Measurements from ENCODE around the gene VPS11. TPM values are rescaled to one million over a fixed set of nuclear protein-coding genes. Genes with fewer than 3 reads are reported as not detected.
A peak's percentile ranks its signal among the peaks of the same experiment; 100 is the strongest.
"Not testable (repeated sequence)": the region's sequence is repeated elsewhere in the genome, so short reads cannot be mapped to it uniquely, and the experiment has no call there.

Gene VPS11
- total RNA-seq, 1 donor from 2014 or later: 21.4 TPM

DNA sequence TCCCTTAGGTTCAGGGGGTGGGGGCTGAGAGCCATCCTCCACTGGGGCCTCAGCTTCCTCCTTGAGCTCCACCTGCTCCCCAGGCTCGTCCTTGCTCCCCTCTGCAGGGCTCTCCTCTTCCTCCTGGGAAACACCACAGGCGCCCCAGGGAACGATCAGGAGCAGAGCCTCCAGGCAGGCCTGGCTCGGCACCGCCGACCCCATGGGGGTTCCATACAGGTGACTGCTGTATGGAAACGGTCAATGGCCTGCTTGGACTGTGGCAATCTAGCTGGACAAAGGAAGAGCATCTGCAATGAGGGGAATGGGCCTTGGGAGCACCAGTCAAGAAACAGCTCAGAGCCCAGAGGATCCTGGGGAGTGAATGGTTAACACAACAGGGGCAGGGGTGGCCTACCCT is 18.5 kb upstream of the VPS11 start:
- Histone ChIP-seq H3K4me1 (ENCODE audit: control insufficient read depth in 3 of 3, insufficient read depth in 3 of 3, low read length in 3 of 3) (no peaks in the 10 kb centered on the region), H3K36me3 (ENCODE audit: control insufficient read depth in 3 of 3, insufficient read depth in 3 of 3, low read length in 3 of 3) (peaks cover 75 to 84% (median 82%) of the 10 kb centered on the region in 3 donors), H3K4me3 (ENCODE audit: low read length in 3 of 3) (no peak overlapping the region), H3K27me3 (ENCODE audit: control insufficient read depth in 3 of 3, insufficient read depth in 3 of 3, low read length in 3 of 3) (no peaks in the 10 kb centered on the region), H3K9me3 (ENCODE audit: control insufficient read depth in 3 of 3, low read length in 3 of 3) (no peaks in the 10 kb centered on the region), H3K27ac (ENCODE audit: low read depth, low read length) (no peak overlapping the region), H3K9ac (ENCODE audit: low read depth in 1 of 3, low read length in 3 of 3) (no peak overlapping the region)

DNA sequence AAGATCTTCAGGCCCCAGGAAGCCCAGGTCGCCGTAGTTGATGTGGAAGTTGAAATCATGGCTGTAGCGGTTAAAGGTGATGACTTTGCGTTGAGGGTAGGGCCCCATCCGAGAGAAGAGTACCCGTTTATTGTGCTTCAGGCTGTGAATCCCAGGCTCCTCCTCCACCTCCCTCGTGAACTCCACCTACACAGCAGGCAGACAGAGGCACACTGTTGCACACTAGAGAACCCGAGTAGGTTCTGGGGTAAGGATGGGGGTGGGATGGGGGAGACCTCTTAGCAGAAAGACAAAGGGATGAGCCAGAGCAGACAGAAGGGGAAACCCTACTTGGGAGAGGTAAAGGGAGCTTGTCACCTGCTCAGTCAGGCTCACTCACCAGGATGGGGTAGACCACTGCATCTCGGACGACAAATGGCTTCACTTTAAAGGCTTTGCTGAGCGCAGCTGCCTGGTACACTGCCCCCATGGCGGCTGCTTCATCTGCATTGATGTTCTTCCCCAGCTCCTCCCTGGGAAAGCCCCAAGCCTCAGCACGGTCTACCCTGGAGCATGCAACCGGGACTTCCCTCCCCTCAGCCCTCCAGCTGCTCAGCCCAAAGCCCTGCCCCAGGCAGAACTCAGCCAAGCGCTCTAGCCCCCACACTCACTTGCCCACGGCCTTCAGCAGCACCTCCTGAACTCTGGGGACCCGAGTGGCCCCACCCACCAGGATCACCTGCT is 16.0 kb upstream of the VPS11 start:
- H3K9ac ChIP-seq (ENCODE audit: low read depth in 1 of 3, low read length in 3 of 3): no peak overlapping the region
- no peaks in the 10 kb centered on the region for H3K9me3 ChIP-seq (ENCODE audit: control insufficient read depth in 3 of 3, low read length in 3 of 3)
- no peaks in the 10 kb centered on the region for H3K27me3 ChIP-seq (ENCODE audit: control insufficient read depth in 3 of 3, insufficient read depth in 3 of 3, low read length in 3 of 3)
- no peak overlapping the region for H3K27ac ChIP-seq (ENCODE audit: low read depth, low read length)
- H3K36me3 ChIP-seq (ENCODE audit: control insufficient read depth in 3 of 3, insufficient read depth in 3 of 3, low read length in 3 of 3): peaks cover 74 to 80% (median 78%) of the 10 kb centered on the region in 3 donors
- peaks cover 10 to 19% (median 12%) of the 10 kb centered on the region in 3 donors for H3K4me1 ChIP-seq (ENCODE audit: control insufficient read depth in 3 of 3, insufficient read depth in 3 of 3, low read length in 3 of 3)
- no peak overlapping the region for H3K4me3 ChIP-seq (ENCODE audit: low read length in 3 of 3)

DNA sequence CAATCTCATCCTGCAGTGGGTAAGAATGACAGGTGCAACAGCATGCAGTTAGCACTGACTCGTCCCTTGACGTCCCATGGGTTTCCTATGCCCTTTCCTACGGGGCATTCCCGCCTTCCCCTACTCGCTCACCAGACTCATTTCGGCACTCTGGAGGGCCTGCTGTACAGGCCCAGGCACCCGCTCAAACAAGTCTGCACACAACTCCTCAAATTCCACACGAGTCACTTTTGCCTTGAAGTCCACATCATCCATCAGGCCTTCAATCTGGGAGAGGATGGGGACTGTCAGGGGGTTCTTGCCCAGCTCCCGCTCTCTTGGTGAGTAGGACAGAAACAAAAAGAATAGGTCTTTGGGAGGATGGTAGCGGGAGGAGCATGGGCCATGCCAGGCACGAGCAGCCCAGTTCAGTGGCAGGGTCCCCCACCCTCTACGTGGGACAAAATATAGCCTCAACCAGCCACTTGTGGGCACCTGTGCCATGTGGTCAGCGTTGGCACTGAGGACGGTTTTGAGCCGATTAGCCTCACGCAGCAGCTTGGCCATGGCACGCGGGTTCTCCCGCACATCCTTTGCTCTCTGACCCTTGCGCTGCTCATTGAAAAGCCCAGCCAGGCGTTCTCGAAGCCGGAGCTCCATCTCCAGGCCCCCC is 15.3 kb upstream of the VPS11 start:
- H3K36me3 ChIP-seq (ENCODE audit: control insufficient read depth in 3 of 3, insufficient read depth in 3 of 3, low read length in 3 of 3): peaks cover 70 to 73% (median 71%) of the 10 kb centered on the region in 3 donors
- H3K9ac ChIP-seq (ENCODE audit: low read depth in 1 of 3, low read length in 3 of 3): no peak overlapping the region
- no peaks in the 10 kb centered on the region for H3K9me3 ChIP-seq (ENCODE audit: control insufficient read depth in 3 of 3, low read length in 3 of 3)
- H3K4me3 ChIP-seq (ENCODE audit: low read length in 3 of 3): no peak overlapping the region
- peaks cover 10 to 20% (median 12%) of the 10 kb centered on the region in 3 donors for H3K4me1 ChIP-seq (ENCODE audit: control insufficient read depth in 3 of 3, insufficient read depth in 3 of 3, low read length in 3 of 3)
- H3K27me3 ChIP-seq (ENCODE audit: control insufficient read depth in 3 of 3, insufficient read depth in 3 of 3, low read length in 3 of 3): no peaks in the 10 kb centered on the region
- H3K27ac ChIP-seq (ENCODE audit: low read depth, low read length): no peak overlapping the region

GRCh38 chr11:119054418-119054817 is 13.2 kb upstream of the VPS11 start:
- Histone ChIP-seq H3K9me3 (ENCODE audit: control insufficient read depth in 3 of 3, low read length in 3 of 3) (no peaks in the 10 kb centered on the region), H3K27ac (ENCODE audit: low read depth, low read length) (no peak overlapping the region), H3K4me1 (ENCODE audit: control insufficient read depth in 3 of 3, insufficient read depth in 3 of 3, low read length in 3 of 3) (peaks cover 16 to 30% (median 18%) of the 10 kb centered on the region in 3 donors), H3K27me3 (ENCODE audit: control insufficient read depth in 3 of 3, insufficient read depth in 3 of 3, low read length in 3 of 3) (no peaks in the 10 kb centered on the region), H3K4me3 (ENCODE audit: low read length in 3 of 3) (no peak overlapping the region), H3K36me3 (ENCODE audit: control insufficient read depth in 3 of 3, insufficient read depth in 3 of 3, low read length in 3 of 3) (peaks cover 49 to 51% (median 50%) of the 10 kb centered on the region in 3 donors), H3K9ac (ENCODE audit: low read depth in 1 of 3, low read length in 3 of 3) (no peak overlapping the region)

DNA sequence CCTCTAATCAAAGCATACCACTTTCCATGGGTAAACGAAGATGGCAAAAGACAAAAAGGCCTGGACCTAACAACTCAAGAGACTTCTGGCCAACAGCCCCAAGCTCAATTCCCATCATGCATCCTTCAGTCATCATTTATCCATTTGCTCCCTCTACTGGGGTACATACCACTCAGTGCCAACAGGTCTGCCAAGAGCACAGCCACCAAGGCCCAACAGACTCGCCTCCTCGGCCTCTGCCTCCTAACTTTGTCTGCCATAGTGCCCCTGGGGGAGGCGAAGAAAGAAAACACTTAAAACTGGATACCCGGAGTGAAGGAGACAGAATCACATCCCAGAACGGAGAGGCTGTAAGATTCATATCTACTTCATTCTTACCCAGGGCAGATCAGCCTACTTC is 11.7 kb upstream of the VPS11 start:
- peak overlapping the region; percentile 71 to 85 (median 79) for H3K9ac ChIP-seq (ENCODE audit: low read depth in 1 of 3, low read length in 3 of 3)
- H3K4me1 ChIP-seq (ENCODE audit: control insufficient read depth in 3 of 3, insufficient read depth in 3 of 3, low read length in 3 of 3): peaks cover 16 to 30% (median 18%) of the 10 kb centered on the region in 3 donors
- no peaks in the 10 kb centered on the region for H3K9me3 ChIP-seq (ENCODE audit: control insufficient read depth in 3 of 3, low read length in 3 of 3)
- H3K36me3 ChIP-seq (ENCODE audit: control insufficient read depth in 3 of 3, insufficient read depth in 3 of 3, low read length in 3 of 3): peaks cover 41 to 44% (median 41%) of the 10 kb centered on the region in 3 donors
- peak overlapping the region; percentile 75 to 86 (median 84) for H3K4me3 ChIP-seq (ENCODE audit: low read length in 3 of 3)
- no peaks in the 10 kb centered on the region for H3K27me3 ChIP-seq (ENCODE audit: control insufficient read depth in 3 of 3, insufficient read depth in 3 of 3, low read length in 3 of 3)
- H3K27ac ChIP-seq (ENCODE audit: low read depth, low read length): no peak overlapping the region

DNA sequence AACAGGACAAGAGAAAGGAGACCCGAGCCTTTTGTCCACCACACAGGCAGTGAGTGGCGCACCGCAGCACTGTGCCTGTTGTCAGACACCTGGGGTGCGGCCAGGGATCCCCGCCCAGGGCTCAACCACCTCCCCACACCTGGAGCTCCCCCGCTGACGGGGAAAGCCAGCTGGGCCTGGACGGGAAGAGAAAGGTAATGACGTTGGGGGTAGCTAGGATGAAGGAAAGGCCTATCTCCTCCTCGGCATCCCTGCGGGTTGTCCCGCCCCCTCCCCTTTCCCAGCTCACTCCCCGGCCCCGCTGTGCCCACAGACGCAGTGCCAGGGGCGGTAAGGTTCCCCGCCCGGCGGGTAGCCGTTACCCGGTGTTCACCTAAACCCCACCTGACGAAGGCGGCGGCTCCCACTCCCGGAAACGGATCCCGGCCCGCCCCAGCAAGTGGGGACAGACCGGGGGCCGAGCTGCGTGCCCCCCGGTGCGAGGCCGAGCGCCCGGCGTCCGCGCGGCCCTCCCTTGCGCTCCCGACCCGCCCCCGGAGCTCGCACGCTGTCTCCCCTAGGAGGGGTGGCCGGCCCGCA is 11.1 kb upstream of the VPS11 start:
- peak overlapping the region; percentile 81 for H3K27ac ChIP-seq (ENCODE audit: low read depth, low read length)

DNA sequence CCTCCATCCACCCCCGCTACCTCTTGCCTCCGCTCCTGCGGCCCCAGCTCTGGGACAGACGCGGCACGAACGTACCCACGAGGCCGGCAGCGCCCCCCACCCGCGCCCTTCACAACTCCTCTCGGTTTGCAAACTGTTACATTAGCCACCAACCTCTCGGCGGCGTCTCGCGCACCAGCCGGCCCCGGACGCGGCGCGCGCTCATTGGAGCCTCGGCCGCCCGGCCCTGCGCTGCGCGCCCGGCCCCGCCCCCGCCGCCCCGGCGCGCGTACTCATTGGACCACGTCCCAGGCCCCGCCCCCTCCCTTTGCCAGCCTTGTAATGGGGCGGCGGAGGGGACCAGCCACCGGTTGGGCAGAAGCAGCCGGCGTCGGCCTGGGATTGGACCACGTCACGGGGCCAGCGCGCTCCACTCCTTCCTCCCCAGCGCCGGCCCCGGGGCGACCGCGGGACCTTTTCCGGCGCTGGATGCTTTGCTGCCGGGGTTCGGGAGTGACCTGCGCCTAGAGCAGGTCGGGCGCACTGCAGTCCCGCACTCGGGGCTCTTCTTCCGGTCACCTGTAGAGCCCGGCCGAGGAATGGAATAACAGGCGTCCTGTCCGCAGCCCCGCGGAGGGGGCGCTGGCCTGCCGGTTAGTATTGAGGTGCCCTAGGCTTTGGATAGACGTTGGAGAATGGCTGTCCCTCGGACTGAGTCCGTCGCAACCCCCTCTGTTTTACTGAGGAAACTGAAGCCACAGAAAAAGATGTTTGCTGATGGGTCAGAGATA is 10.4 kb upstream of the VPS11 start, which contains the start of gene HYOU1:
Gene HYOU1 (minus strand): TSS at position 206 of the 770 bp plus-strand sequence. CDS start 1,045 bp downstream, outside the sequence.
- peak within 1 kb of the TSS; percentile 85 to 86 (median 85) for H3K4me3 ChIP-seq (ENCODE audit: low read length in 3 of 3)
- peaks cover 28 to 32% (median 31%) of the 10 kb centered on the region in 3 donors for H3K36me3 ChIP-seq (ENCODE audit: control insufficient read depth in 3 of 3, insufficient read depth in 3 of 3, low read length in 3 of 3)

More for the DNA sequence above, 11.1 kb upstream of the VPS11 start:
- H3K9ac ChIP-seq (ENCODE audit: low read depth in 1 of 3, low read length in 3 of 3): peak overlapping the region; percentile 71 to 85 (median 79)
- H3K27me3 ChIP-seq (ENCODE audit: control insufficient read depth in 3 of 3, insufficient read depth in 3 of 3, low read length in 3 of 3): no peaks in the 10 kb centered on the region
- peaks cover 16 to 30% (median 18%) of the 10 kb centered on the region in 3 donors for H3K4me1 ChIP-seq (ENCODE audit: control insufficient read depth in 3 of 3, insufficient read depth in 3 of 3, low read length in 3 of 3)
- H3K9me3 ChIP-seq (ENCODE audit: control insufficient read depth in 3 of 3, low read length in 3 of 3): no peaks in the 10 kb centered on the region
- H3K4me3 ChIP-seq (ENCODE audit: low read length in 3 of 3): peak overlapping the region; percentile 75 to 86 (median 84)
- H3K36me3 ChIP-seq (ENCODE audit: control insufficient read depth in 3 of 3, insufficient read depth in 3 of 3, low read length in 3 of 3): peaks cover 35 to 39% (median 36%) of the 10 kb centered on the region in 3 donors

GRCh38 chr11:119059128-119059527 is 8.5 kb upstream of the VPS11 start:
- Histone ChIP-seq H3K4me1 (ENCODE audit: control insufficient read depth in 3 of 3, insufficient read depth in 3 of 3, low read length in 3 of 3) (peaks cover 16 to 34% (median 21%) of the 10 kb centered on the region in 3 donors), H3K36me3 (ENCODE audit: control insufficient read depth in 3 of 3, insufficient read depth in 3 of 3, low read length in 3 of 3) (peaks cover 10 to 14% (median 12%) of the 10 kb centered on the region in 3 donors)
- not testable (repeated sequence) for H3K4me3 ChIP-seq (ENCODE audit: low read length in 3 of 3); H3K9me3 ChIP-seq (ENCODE audit: control insufficient read depth in 3 of 3, low read length in 3 of 3); H3K9ac ChIP-seq (ENCODE audit: low read depth in 1 of 3, low read length in 3 of 3); H3K27ac ChIP-seq (ENCODE audit: low read depth, low read length); H3K27me3 ChIP-seq (ENCODE audit: control insufficient read depth in 3 of 3, insufficient read depth in 3 of 3, low read length in 3 of 3)

More for the DNA sequence above, 10.4 kb upstream of the VPS11 start, which contains the start of gene HYOU1:
- H3K9me3 ChIP-seq (ENCODE audit: control insufficient read depth in 3 of 3, low read length in 3 of 3): no peaks in the 10 kb centered on the region
- peaks cover 16 to 30% (median 18%) of the 10 kb centered on the region in 3 donors for H3K4me1 ChIP-seq (ENCODE audit: control insufficient read depth in 3 of 3, insufficient read depth in 3 of 3, low read length in 3 of 3)
- no peaks in the 10 kb centered on the region for H3K27me3 ChIP-seq (ENCODE audit: control insufficient read depth in 3 of 3, insufficient read depth in 3 of 3, low read length in 3 of 3)
- peak within 1 kb of the TSS; percentile 82 to 85 (median 83) for H3K9ac ChIP-seq (ENCODE audit: low read depth in 1 of 3, low read length in 3 of 3)
- peak within 1 kb of the TSS; percentile 81 for H3K27ac ChIP-seq (ENCODE audit: low read depth, low read length)

DNA sequence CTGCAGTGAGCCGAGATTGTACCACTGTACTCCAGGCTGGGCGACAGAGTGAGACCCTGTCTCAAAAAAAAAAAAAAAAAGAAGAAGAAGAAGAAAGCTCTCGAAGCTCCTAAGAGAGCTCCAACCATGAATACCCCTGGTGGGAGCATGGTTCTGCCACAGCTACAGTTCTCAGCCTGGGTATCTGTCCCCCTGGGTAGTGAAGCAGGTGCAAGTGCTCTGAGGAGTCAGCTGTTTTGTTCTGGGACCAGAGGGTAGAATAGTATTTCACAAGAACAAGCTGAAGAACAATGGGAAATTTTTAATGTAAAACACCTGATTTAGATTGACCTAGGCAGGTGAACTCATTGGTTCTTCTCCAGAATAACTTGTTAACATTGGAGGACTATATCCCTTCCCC is 6.4 kb upstream of the VPS11 start:
- peaks cover 8 to 25% (median 16%) of the 10 kb centered on the region in 3 donors for H3K4me1 ChIP-seq (ENCODE audit: control insufficient read depth in 3 of 3, insufficient read depth in 3 of 3, low read length in 3 of 3)
- H3K9me3 ChIP-seq (ENCODE audit: control insufficient read depth in 3 of 3, low read length in 3 of 3): no peaks in the 10 kb centered on the region
- no peak overlapping the region for H3K9ac ChIP-seq (ENCODE audit: low read depth in 1 of 3, low read length in 3 of 3)
- H3K27ac ChIP-seq (ENCODE audit: low read depth, low read length): no peak overlapping the region
- no peaks in the 10 kb centered on the region for H3K27me3 ChIP-seq (ENCODE audit: control insufficient read depth in 3 of 3, insufficient read depth in 3 of 3, low read length in 3 of 3)
- H3K4me3 ChIP-seq (ENCODE audit: low read length in 3 of 3): no peak overlapping the region
- H3K36me3 ChIP-seq (ENCODE audit: control insufficient read depth in 3 of 3, insufficient read depth in 3 of 3, low read length in 3 of 3): peaks cover 0 to 4% (median 0%) of the 10 kb centered on the region in 3 donors

Data from skeletal muscle tissue (tissue), 4 donors.